Stimulated activated CD8-positive, alpha-beta memory T cell treated with anti-CD3 and anti-CD28 coated beads, Interleukin-7, amount 100 ng/mL, for 4 hours (primary cell): Measurements from ENCODE around the gene CHST15.

Source experiments
- DNase-seq, 2 donors: peaks; one replicate each; pipeline ENCODE4 v3.0.0-alpha.2; 2020; ENCODE audit warnings: low read depth in 2 of 2

The CHST15 gene

GRCh38 chr10:123998197-123999141 is 94.9 kb downstream of the CHST15 start:
- DNase-seq: no peak

GRCh38 chr10:123997486-123998196 is 95.8 kb downstream of the CHST15 start:
- no peak for DNase-seq

- DNase-seq: no peak
These were observed 96.4 kb downstream of the CHST15 start for GRCh38 chr10:123997013-123997412.

- DNase-seq: no peak
These were observed 97.1 kb downstream of the CHST15 start for GRCh38 chr10:123996302-123996701.

GRCh38 chr10:123995461-123996131 is 97.8 kb downstream of the CHST15 start:
- no peak for DNase-seq

GRCh38 chr10:123995082-123995460 is 98.3 kb downstream of the CHST15 start:
- no peak for DNase-seq

- DNase-seq: peak; percentile 50 to 61
These were observed 98.8 kb downstream of the CHST15 start for GRCh38 chr10:123994417-123995081.

GRCh38 chr10:123993534-123994416 is 99.6 kb downstream of the CHST15 start:
- DNase-seq: no peak

- no peak for DNase-seq
These were observed 101.5 kb downstream of the CHST15 start for GRCh38 chr10:123991611-123992570.

- DNase-seq: no peak
These were observed 102.5 kb downstream of the CHST15 start for GRCh38 chr10:123990889-123991288.

- no peak for DNase-seq
These were observed 104.7 kb downstream of the CHST15 start for GRCh38 chr10:123988694-123989093.

GRCh38 chr10:123986736-123987135 is 106.7 kb downstream of the CHST15 start:
- DNase-seq: no peak

- no peak for DNase-seq
These were observed 119.0 kb downstream of the CHST15 start for GRCh38 chr10:123974406-123974805.

GRCh38 chr10:123972481-123973401 is 120.7 kb downstream of the CHST15 start:
- DNase-seq: no peak

GRCh38 chr10:123970927-123971286 is 122.5 kb downstream of the CHST15 start:
- DNase-seq: no peak

- DNase-seq: no peak
These were observed 123.0 kb downstream of the CHST15 start for GRCh38 chr10:123970207-123970926.

- DNase-seq: no peak
These were observed 125.7 kb downstream of the CHST15 start for GRCh38 chr10:123967626-123968243.

GRCh38 chr10:123966896-123967231 is 126.5 kb downstream of the CHST15 start:
- no peak for DNase-seq
